Ovary (tissue), 3 donors: ENCODE results near the gene RRAD.

Experiments used
- EP300 ChIP-seq: sonication (generic); formaldehyde crosslinking; IDR thresholded peaks from one replicate; pipeline ENCODE4 v1.6.1; 2017; ENCODE audit warnings: antibody characterized with exemption
- POLR2A ChIP-seq: fragments of 450-650 bp; IDR thresholded peaks from one replicate; pipeline ENCODE4 v1.6.1; 2017; ENCODE audit warnings: antibody characterized with exemption, mild to moderate bottlenecking, moderate library complexity
- TF ChIP-seq, protein P1 (sequence below), 3 donors: fragments of 450-650 bp in 2 of 3; fragments of 200-600 bp in 1 of 3; IDR thresholded peaks; one replicate each; pipeline versions ENCODE4 v1.5.1 to v1.8.0; 2016 to 2022; ENCODE audit warnings: antibody characterized with exemption in 3 of 3, mild to moderate bottlenecking in 1 of 3
- donor health status: DM: no; HTN: no; CAD: no.

DNA sequence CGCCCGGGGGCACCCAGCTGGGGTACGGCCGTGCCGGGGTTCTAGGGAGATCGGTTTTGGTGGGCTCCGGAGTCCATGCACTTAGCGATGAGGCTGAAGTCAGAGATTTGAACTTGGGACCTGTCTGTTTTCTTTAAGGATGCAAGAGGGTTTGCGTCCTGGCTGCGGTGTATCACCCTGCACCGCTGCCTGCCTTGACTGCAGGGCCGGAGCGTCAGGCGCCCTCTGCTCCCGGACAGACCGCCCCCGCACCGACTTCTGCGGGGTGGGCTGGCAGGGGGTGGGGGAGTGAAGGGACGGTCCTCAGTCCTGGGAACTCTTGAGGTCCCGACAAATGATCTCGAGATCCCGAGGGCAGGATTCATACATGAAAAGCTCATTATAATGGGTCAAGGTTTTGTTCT, 44.3 kb downstream of the RRAD start:
- TF ChIP-seq POLR2A (no peak), EP300 (no peak)
- TF ChIP-seq, protein P1, sequence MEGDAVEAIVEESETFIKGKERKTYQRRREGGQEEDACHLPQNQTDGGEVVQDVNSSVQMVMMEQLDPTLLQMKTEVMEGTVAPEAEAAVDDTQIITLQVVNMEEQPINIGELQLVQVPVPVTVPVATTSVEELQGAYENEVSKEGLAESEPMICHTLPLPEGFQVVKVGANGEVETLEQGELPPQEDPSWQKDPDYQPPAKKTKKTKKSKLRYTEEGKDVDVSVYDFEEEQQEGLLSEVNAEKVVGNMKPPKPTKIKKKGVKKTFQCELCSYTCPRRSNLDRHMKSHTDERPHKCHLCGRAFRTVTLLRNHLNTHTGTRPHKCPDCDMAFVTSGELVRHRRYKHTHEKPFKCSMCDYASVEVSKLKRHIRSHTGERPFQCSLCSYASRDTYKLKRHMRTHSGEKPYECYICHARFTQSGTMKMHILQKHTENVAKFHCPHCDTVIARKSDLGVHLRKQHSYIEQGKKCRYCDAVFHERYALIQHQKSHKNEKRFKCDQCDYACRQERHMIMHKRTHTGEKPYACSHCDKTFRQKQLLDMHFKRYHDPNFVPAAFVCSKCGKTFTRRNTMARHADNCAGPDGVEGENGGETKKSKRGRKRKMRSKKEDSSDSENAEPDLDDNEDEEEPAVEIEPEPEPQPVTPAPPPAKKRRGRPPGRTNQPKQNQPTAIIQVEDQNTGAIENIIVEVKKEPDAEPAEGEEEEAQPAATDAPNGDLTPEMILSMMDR (IDR thresholded peaks at IDR 0.05) = no peak
